Natural killer cell (primary cell): ENCODE measurements around the gene RGS6. TPM values are rescaled to one million over a fixed set of nuclear protein-coding genes. Genes with fewer than 3 reads are reported as not detected.

Experiments used
- ATAC-seq, 3 donors: fragments of 150-1000 bp in 2 of 3; fragments of 200-7000 bp in 1 of 3; cut with Tn5 transposase; 1 replicate in 1 of 3; 2 replicates in 2 of 3; pipeline ENCODE4 v1.10.0; 2021; ENCODE audit warnings: mild to moderate bottlenecking in 2 of 3, moderate library complexity in 2 of 3
- DNase-seq, 2 donors: peaks; one replicate each; pipeline versions ENCODE4 v3.0.0 to v3.0.0-alpha.2; 2013 to 2021; ENCODE audit warnings: mixed read lengths in 1 of 2
- H3K27ac ChIP-seq: one replicate; pipeline ENCODE4 v1.5.1; 2013; ENCODE audit warnings: mild to moderate bottlenecking, low read length
- H3K27me3 ChIP-seq: one replicate; pipeline ENCODE4 v1.6.1; 2013; ENCODE audit warnings: low read length; ENCODE audit not compliant: control insufficient read depth, insufficient read depth
- H3K36me3 ChIP-seq: one replicate; pipeline ENCODE4 v1.6.1; 2013; ENCODE audit warnings: low read length; ENCODE audit not compliant: control insufficient read depth, insufficient read depth
- H3K4me1 ChIP-seq: one replicate; pipeline ENCODE4 v1.6.1; 2013; ENCODE audit warnings: low read length; ENCODE audit not compliant: control insufficient read depth, insufficient read depth
- H3K4me3 ChIP-seq: one replicate; pipeline ENCODE4 v1.5.1; 2013; ENCODE audit warnings: low read length
- H3K9me3 ChIP-seq: one replicate; pipeline ENCODE4 v1.6.1; 2013; ENCODE audit warnings: low read length; ENCODE audit not compliant: control insufficient read depth, insufficient read depth
- H3K27ac Mint-ChIP-seq, 2 donors: one replicate each; pipeline ENCODE4 v1.8.0; 2022; ENCODE audit warnings: mild to moderate bottlenecking in 2 of 2, mixed read lengths in 2 of 2, moderate library complexity in 1 of 2
- H3K27me3 Mint-ChIP-seq, 2 donors: one replicate each; pipeline ENCODE4 v1.8.0; 2022; ENCODE audit warnings: low read depth in 2 of 2, mixed read lengths in 2 of 2
- H3K36me3 Mint-ChIP-seq: one replicate; pipeline ENCODE4 v1.8.0; 2022; ENCODE audit warnings: mixed read lengths
- H3K4me1 Mint-ChIP-seq, 2 donors: one replicate each; pipeline ENCODE4 v1.8.0; 2022; ENCODE audit warnings: mixed read lengths in 2 of 2
- H3K4me3 Mint-ChIP-seq: one replicate; pipeline ENCODE4 v1.8.0; 2022; ENCODE audit warnings: mild to moderate bottlenecking, moderate library complexity, mixed read lengths
- H3K9me3 Mint-ChIP-seq, 2 donors: one replicate each; pipeline ENCODE4 v1.8.0; 2022; ENCODE audit warnings: mixed read lengths in 2 of 2
- WGBS: methylation state at CpG from one replicate; pipeline ENCODE4 v1.1.7; 2013; ENCODE audit warnings: missing lambda C conversion rate; ENCODE audit not compliant: insufficient coverage; 5-methylcytosine and 5-hydroxymethylcytosine counted together
- intact Hi-C: fragments of 100-400 bp; cut with micrococcal nuclease; formaldehyde crosslinking; loops from one replicate; pipeline ENCODE4 v1.14.2; 2022
- total RNA-seq, 4 donors: library from RNA; stranded (reverse); fragments of 120-200 nt in 1 of 4; gene quantifications; one replicate each; pipeline versions ENCODE4 v1.2.3 to v1.2.4, GENCODE V29; 2013 to 2022
- TF ChIP-seq, protein P1 (sequence below): fragments of 200-600 bp; IDR thresholded peaks from one replicate; pipeline ENCODE4 v1.8.0; 2022; ENCODE audit warnings: antibody characterized with exemption

The RGS6 gene
- total RNA-seq, 3 donors from 2014 or later (not counting 1 experiment from before 2014, with no cell fraction given) = 0.75 to 1.4 TPM; not detected in 1

DNA sequence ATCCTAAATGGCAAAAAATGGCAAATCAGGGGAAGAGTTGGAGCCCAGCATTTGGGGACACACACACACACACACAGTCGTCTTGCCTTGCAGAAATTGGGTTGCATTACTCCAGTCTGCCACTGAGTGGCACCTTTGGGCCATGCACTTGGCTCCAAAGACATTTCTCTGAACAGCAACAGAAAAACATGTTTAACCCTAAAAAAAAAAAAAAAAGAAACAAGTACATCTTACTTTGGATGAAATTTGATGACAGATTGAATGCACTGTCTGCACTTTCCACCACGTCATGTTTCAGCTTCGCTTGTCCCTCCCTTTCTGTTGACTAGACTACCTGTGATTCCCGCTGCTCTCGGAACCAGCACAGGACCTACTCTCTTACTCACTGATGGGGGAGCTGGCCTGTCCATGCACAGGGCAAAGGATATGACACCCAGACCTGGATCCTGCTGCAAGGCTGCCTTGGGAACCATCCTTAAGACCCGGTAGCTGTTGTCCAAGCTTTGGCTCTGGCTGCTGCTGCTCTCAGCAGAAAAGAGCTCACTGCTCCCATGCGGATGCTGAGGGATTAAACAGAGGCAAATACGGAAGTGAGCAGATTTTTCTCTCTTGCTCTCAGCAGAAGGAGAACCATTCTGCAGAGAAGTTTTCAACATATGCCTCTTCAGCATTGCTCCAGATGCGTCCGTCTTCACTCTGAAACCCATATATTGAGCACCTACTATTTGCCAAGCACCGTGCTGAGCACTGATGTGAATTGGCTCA is 584.9 kb downstream of the RGS6 start:
- Mint-ChIP-seq H3K4me1 (peaks cover 56 to 58% of the 10 kb centered on the region in 2 donors), H3K4me3 (no peak overlapping the region), H3K9me3 (no peaks in the 10 kb centered on the region), H3K36me3 (peaks cover 11% of the 10 kb centered on the region), H3K27ac (no peak overlapping the region), H3K27me3 (peaks cover 32 to 35% of the 10 kb centered on the region in 2 donors)
- H3K36me3 ChIP-seq = no peaks in the 10 kb centered on the region
- H3K4me1 ChIP-seq = peaks cover 51% of the 10 kb centered on the region
- H3K9me3 ChIP-seq = no peaks in the 10 kb centered on the region
- H3K4me3 ChIP-seq = no peak overlapping the region
- 70% methylated on average over 11 of the region's 11 CpGs for WGBS
- intact Hi-C loops = loop anchor here (1.0 to 2.0 kb wide), 3 partner anchors 198 to 431 kb away; no protein-coding TSS in a partner anchor
- TF ChIP-seq, protein P1, sequence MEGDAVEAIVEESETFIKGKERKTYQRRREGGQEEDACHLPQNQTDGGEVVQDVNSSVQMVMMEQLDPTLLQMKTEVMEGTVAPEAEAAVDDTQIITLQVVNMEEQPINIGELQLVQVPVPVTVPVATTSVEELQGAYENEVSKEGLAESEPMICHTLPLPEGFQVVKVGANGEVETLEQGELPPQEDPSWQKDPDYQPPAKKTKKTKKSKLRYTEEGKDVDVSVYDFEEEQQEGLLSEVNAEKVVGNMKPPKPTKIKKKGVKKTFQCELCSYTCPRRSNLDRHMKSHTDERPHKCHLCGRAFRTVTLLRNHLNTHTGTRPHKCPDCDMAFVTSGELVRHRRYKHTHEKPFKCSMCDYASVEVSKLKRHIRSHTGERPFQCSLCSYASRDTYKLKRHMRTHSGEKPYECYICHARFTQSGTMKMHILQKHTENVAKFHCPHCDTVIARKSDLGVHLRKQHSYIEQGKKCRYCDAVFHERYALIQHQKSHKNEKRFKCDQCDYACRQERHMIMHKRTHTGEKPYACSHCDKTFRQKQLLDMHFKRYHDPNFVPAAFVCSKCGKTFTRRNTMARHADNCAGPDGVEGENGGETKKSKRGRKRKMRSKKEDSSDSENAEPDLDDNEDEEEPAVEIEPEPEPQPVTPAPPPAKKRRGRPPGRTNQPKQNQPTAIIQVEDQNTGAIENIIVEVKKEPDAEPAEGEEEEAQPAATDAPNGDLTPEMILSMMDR = peak; percentile 90
- DNase-seq (peak; percentile 68 to 88), ATAC-seq (peak; percentile 53 to 61 (median 60))
- H3K27me3 ChIP-seq = peaks cover 2% of the 10 kb centered on the region
- H3K27ac ChIP-seq = no peak overlapping the region

DNA sequence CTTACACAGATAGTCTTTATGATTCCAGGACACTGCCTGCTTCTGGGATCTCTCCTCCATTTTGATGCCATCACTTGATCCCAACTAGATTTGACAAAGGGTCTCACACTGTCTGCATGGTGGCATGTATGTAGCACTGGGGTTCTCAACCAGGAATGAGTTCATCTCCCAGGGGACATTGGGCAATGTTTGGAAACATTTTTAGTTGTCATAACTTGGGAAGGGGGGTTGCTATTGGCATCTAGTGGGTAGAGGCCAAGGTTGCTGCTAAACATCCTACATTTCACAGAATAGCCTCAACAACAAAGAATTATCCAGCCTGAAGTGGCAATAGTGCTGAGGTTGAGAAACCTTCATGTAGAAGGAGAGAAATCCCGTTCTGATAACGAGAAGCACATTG is 585.5 kb downstream of the RGS6 start:
- TF ChIP-seq, protein P1 = no peak
- Histone ChIP-seq H3K27ac (no peak overlapping the region), H3K4me3 (no peak overlapping the region), H3K9me3 (no peaks in the 10 kb centered on the region), H3K36me3 (no peaks in the 10 kb centered on the region), H3K27me3 (peaks cover 2% of the 10 kb centered on the region), H3K4me1 (peaks cover 51% of the 10 kb centered on the region)
- Mint-ChIP-seq H3K9me3 (no peaks in the 10 kb centered on the region), H3K4me3 (no peak overlapping the region), H3K4me1 (peaks cover 60 to 65% of the 10 kb centered on the region in 2 donors), H3K27me3 (peaks cover 36 to 40% of the 10 kb centered on the region in 2 donors), H3K36me3 (peaks cover 14% of the 10 kb centered on the region), H3K27ac (peak overlapping the region in 1 of 2 donors; percentile 73)
- ATAC-seq (no peak), DNase-seq (no peak)
- intact Hi-C loops = loop anchor here (1.0 to 2.0 kb wide), 7 partner anchors 15 to 431 kb away; no protein-coding TSS in a partner anchor
- WGBS = 94% methylated on average over 2 of the region's 2 CpGs

- TF ChIP-seq, protein P1 = no peak
- H3K27me3 ChIP-seq = peaks cover 2% of the 10 kb centered on the region
- Mint-ChIP-seq H3K4me3 (peak overlapping the region; percentile 31), H3K27me3 (peaks cover 30 to 36% of the 10 kb centered on the region in 2 donors), H3K4me1 (peaks cover 67 to 73% of the 10 kb centered on the region in 2 donors), H3K27ac (peak overlapping the region; percentile 73 to 82), H3K9me3 (no peaks in the 10 kb centered on the region), H3K36me3 (peaks cover 14% of the 10 kb centered on the region)
- no peaks in the 10 kb centered on the region for H3K36me3 ChIP-seq
- peak overlapping the region; percentile 72 for H3K27ac ChIP-seq
- WGBS = 0% methylated on average over 4 of the region's 4 CpGs
- intact Hi-C loops = loop anchor here (2.0 kb wide), 4 partner anchors 14 to 76 kb away; no protein-coding TSS in a partner anchor
- H3K4me1 ChIP-seq = peaks cover 60% of the 10 kb centered on the region
- no peak overlapping the region for H3K4me3 ChIP-seq
- H3K9me3 ChIP-seq = no peaks in the 10 kb centered on the region
- ATAC-seq (peak; percentile 66 to 84 (median 80)), DNase-seq (peak; percentile 35 to 68)
These were observed 586.7 kb downstream of the RGS6 start for GRCh38 chr14:72518809-72519377.
